ENCODE results near the gene KDM2B. TPM values are rescaled to one million over a fixed set of nuclear protein-coding genes. Genes with fewer than 3 reads are reported as not detected.

The KDM2B gene
- polyA plus RNA-seq, 3 donors, result 9.7 to 68.1 (median 9.7) TPM

GRCh38 chr12:121561009-121561395 is 19.8 kb downstream of the KDM2B start:
- peaks cover 0 to 1% (median 0%) of the 10 kb centered on the region in 3 donors for H3K27me3 Mint-ChIP-seq (ENCODE audit: low read depth in 3 of 3)
- peaks cover 9% of the 10 kb centered on the region in 2 donors for H3K36me3 Mint-ChIP-seq
- H3K79me2 ChIP-seq (ENCODE audit: insufficient read depth, low read length), result no peaks in the 10 kb centered on the region
- peak overlapping the region in 6 of 7 donors; percentile 50 to 92 (median 68) for H3K27ac Mint-ChIP-seq
- H3K4me1 Mint-ChIP-seq, result peaks cover 26% of the 10 kb centered on the region
- no peak for DNase-seq
- no peak overlapping the region for H3K9ac ChIP-seq (ENCODE audit: insufficient read depth, low read length, poor library complexity, severe bottlenecking)
- 97% methylated on average over 14 of the region's 16 CpGs for WGBS (ENCODE audit: insufficient coverage)
- H3K4me2 ChIP-seq (replicated peaks; ENCODE audit: extremely low read depth, low read length, poor library complexity, severe bottlenecking), result peak overlapping the region; percentile 50
- no peaks in the 10 kb centered on the region for H4K20me1 ChIP-seq (ENCODE audit: insufficient read depth, low read length)
- H3K9me3 Mint-ChIP-seq, result peaks cover 0 to 2% (median 0%) of the 10 kb centered on the region in 7 donors
- no peaks in the 10 kb centered on the region for H3K36me3 ChIP-seq (replicated peaks in 1 of 2; ENCODE audit: control insufficient read depth in 1 of 2, insufficient read depth in 2 of 2, low read length in 2 of 2)
- intact Hi-C loops (cut with micrococcal nuclease), result no loop called here
- peaks cover 21 to 23% of the 10 kb centered on the region in 2 donors for H3K4me1 ChIP-seq (ENCODE audit: control insufficient read depth in 1 of 2, insufficient read depth in 2 of 2, low read length in 2 of 2)
- H2AFZ ChIP-seq (ENCODE audit: insufficient read depth, low read depth, low read length, poor library complexity, severe bottlenecking), result no peak overlapping the region
- TF ChIP-seq CTCF (IDR thresholded peaks at IDR 0.05), result no peak
- H3K9me3 ChIP-seq (replicated peaks in 1 of 2; ENCODE audit: control insufficient read depth in 1 of 2, insufficient read depth in 1 of 2, low read length in 2 of 2), result no peaks in the 10 kb centered on the region
- peak overlapping the region; percentile 52 to 80 for H3K27ac ChIP-seq (ENCODE audit: low read depth in 1 of 2, low read length in 2 of 2)
- no peaks in the 10 kb centered on the region for H3K27me3 ChIP-seq (ENCODE audit: control insufficient read depth in 2 of 2, insufficient read depth in 2 of 2, low read length in 2 of 2)
- no peak overlapping the region for H3K4me3 ChIP-seq (replicated peaks in 1 of 3; ENCODE audit: low read depth in 2 of 3, low read length in 3 of 3)
- H3K4me3 Mint-ChIP-seq, result no peak overlapping the region

- Mint-ChIP-seq H3K27me3 (ENCODE audit: low read depth in 3 of 3) (peaks cover 0 to 1% (median 0%) of the 10 kb centered on the region in 3 donors), H3K4me3 (peak overlapping the region; percentile 43 to 73), H3K27ac (peak overlapping the region; percentile 73 to 92 (median 85)), H3K9me3 (peaks cover 0 to 2% (median 0%) of the 10 kb centered on the region in 7 donors), H3K4me1 (peaks cover 26% of the 10 kb centered on the region), H3K36me3 (peaks cover 9% of the 10 kb centered on the region in 2 donors)
- peak; percentile 81 to 95 (median 84) for DNase-seq
- no peak for TF ChIP-seq CTCF (IDR thresholded peaks at IDR 0.05)
- Histone ChIP-seq H3K27ac (ENCODE audit: low read depth in 1 of 2, low read length in 2 of 2) (peak overlapping the region; percentile 52 to 80), H3K4me3 (replicated peaks in 1 of 3; ENCODE audit: low read depth in 2 of 3, low read length in 3 of 3) (peak overlapping the region in 1 of 3 experiments; percentile 31), H3K79me2 (ENCODE audit: insufficient read depth, low read length) (no peaks in the 10 kb centered on the region), H3K4me2 (replicated peaks; ENCODE audit: extremely low read depth, low read length, poor library complexity, severe bottlenecking) (peak overlapping the region; percentile 50), H4K20me1 (ENCODE audit: insufficient read depth, low read length) (no peaks in the 10 kb centered on the region), H3K27me3 (ENCODE audit: control insufficient read depth in 2 of 2, insufficient read depth in 2 of 2, low read length in 2 of 2) (no peaks in the 10 kb centered on the region), H3K9ac (ENCODE audit: insufficient read depth, low read length, poor library complexity, severe bottlenecking) (peak overlapping the region; percentile 24), H2AFZ (ENCODE audit: insufficient read depth, low read depth, low read length, poor library complexity, severe bottlenecking) (peak overlapping the region; percentile 55), H3K9me3 (replicated peaks in 1 of 2; ENCODE audit: control insufficient read depth in 1 of 2, insufficient read depth in 1 of 2, low read length in 2 of 2) (no peaks in the 10 kb centered on the region), H3K4me1 (ENCODE audit: control insufficient read depth in 1 of 2, insufficient read depth in 2 of 2, low read length in 2 of 2) (peaks cover 21 to 23% of the 10 kb centered on the region in 2 donors), H3K36me3 (replicated peaks in 1 of 2; ENCODE audit: control insufficient read depth in 1 of 2, insufficient read depth in 2 of 2, low read length in 2 of 2) (no peaks in the 10 kb centered on the region)
- intact Hi-C loops (cut with micrococcal nuclease), result no loop called here
- WGBS (ENCODE audit: insufficient coverage), result 30% methylated on average over 6 of the region's 8 CpGs
Measured at GRCh38 chr12:121560392-121561008, 20.3 kb downstream of the KDM2B start.

Data from CD14-positive monocyte (primary cell).